Gastroesophageal sphincter (tissue), 3 donors: ENCODE measurements around the gene CPT1A.

ENCODE experiments used
- POLR2A ChIP-seq, 2 donors: fragments of 450-650 bp; IDR thresholded peaks; one replicate each; pipeline ENCODE4 v1.6.1; 2017; ENCODE audit warnings: antibody characterized with exemption in 2 of 2, mild to moderate bottlenecking in 2 of 2, moderate library complexity in 1 of 2
- TF ChIP-seq, protein P1 (sequence below), 4 experiments: fragments of 200-600 bp in 2 of 4; fragments of 450-650 bp in 2 of 4; sonication (generic) in 1 of 4; IDR thresholded peaks; one replicate each; pipeline ENCODE4 v1.5.1; 2017 to 2019; ENCODE audit warnings: antibody characterized with exemption in 4 of 4, mild to moderate bottlenecking in 2 of 4, moderate library complexity in 2 of 4

DNA sequence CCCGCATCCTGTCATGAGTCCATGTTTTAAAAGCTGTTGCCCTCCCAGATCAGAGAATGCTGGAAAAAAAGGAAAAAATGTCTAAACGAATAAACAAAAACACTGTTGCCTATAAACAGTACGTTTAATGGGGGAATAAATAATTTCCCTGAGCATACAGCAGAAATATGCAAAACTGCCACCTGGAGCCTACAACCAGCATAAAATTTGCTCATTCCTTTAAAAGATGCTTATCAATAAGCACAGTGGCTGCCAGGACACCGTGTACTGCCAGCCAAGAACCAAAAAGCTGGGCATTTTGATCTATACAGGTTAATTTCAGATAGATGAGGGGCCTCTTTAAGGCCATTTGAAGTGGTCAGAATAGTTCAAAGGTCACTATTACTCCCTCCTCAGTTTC is 5.7 kb upstream of the CPT1A start:
- no peak for TF ChIP-seq POLR2A (IDR thresholded peaks at IDR 0.05)
- TF ChIP-seq, protein P1, sequence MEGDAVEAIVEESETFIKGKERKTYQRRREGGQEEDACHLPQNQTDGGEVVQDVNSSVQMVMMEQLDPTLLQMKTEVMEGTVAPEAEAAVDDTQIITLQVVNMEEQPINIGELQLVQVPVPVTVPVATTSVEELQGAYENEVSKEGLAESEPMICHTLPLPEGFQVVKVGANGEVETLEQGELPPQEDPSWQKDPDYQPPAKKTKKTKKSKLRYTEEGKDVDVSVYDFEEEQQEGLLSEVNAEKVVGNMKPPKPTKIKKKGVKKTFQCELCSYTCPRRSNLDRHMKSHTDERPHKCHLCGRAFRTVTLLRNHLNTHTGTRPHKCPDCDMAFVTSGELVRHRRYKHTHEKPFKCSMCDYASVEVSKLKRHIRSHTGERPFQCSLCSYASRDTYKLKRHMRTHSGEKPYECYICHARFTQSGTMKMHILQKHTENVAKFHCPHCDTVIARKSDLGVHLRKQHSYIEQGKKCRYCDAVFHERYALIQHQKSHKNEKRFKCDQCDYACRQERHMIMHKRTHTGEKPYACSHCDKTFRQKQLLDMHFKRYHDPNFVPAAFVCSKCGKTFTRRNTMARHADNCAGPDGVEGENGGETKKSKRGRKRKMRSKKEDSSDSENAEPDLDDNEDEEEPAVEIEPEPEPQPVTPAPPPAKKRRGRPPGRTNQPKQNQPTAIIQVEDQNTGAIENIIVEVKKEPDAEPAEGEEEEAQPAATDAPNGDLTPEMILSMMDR (IDR thresholded peaks at IDR 0.05) = no peak
